Osteoblast (primary cell): ENCODE data around the gene COL4A6. TPM values are rescaled to one million over a fixed set of nuclear protein-coding genes. Genes with fewer than 3 reads are reported as not detected.

Source experiments
- DNase-seq: peaks from one replicate; pipeline ENCODE4 v3.0.0; 2011; ENCODE audit warnings: low spot score, mixed read lengths; ENCODE audit not compliant: insufficient read length; ENCODE audit errors: missing footprints
- H2AFZ ChIP-seq: 2 replicates; pipeline ENCODE4 v1.6.0; 2011; ENCODE audit warnings: mild to moderate bottlenecking, low read length
- H3K27ac ChIP-seq: 2 replicates; pipeline ENCODE4 v1.5.1; 2011; ENCODE audit warnings: mild to moderate bottlenecking, low read depth, low read length, moderate library complexity
- H3K27me3 ChIP-seq: 2 replicates; pipeline ENCODE4 v1.6.0; 2012; ENCODE audit warnings: mild to moderate bottlenecking, control low read depth, inconsistent platforms, low read length, moderate library complexity; ENCODE audit not compliant: insufficient read depth
- H3K36me3 ChIP-seq: 2 replicates; pipeline ENCODE4 v1.5.1; 2011; ENCODE audit warnings: mild to moderate bottlenecking, low read length, control low read depth, moderate library complexity; ENCODE audit not compliant: insufficient read depth
- H3K4me1 ChIP-seq: 2 replicates; pipeline ENCODE4 v1.5.1; 2011; ENCODE audit warnings: mild to moderate bottlenecking, low read length, control low read depth, moderate library complexity; ENCODE audit not compliant: insufficient read depth
- H3K4me2 ChIP-seq: 2 replicates; pipeline ENCODE4 v1.6.0; 2011; ENCODE audit warnings: mild to moderate bottlenecking, low read length; ENCODE audit not compliant: insufficient read depth
- H3K4me3 ChIP-seq: fragments of 200-600 bp; sonication (generic); 3 replicates; pipeline ENCODE4 v1.5.1; 2012; ENCODE audit warnings: mild to moderate bottlenecking, low read length, inconsistent platforms; ENCODE audit not compliant: insufficient read depth
- H3K79me2 ChIP-seq: 2 replicates; pipeline ENCODE4 v1.6.0; 2012; ENCODE audit warnings: mild to moderate bottlenecking, low read length, control low read depth, inconsistent platforms; ENCODE audit not compliant: insufficient read depth
- H3K9me3 ChIP-seq: 2 replicates; pipeline ENCODE4 v1.5.1; 2011; ENCODE audit warnings: low read depth, low read length, control low read depth
- H4K20me1 ChIP-seq: 2 replicates; pipeline ENCODE4 v1.6.0; 2012; ENCODE audit warnings: mild to moderate bottlenecking, low read length, control low read depth; ENCODE audit not compliant: insufficient read depth
- total RNA-seq: library from RNA; depleted of rRNA; stranded (reverse); fragments of >200 nt; gene quantifications from 2 replicates; pipeline ENCODE4 v1.2.3, GENCODE V29; 2012
- TF ChIP-seq, protein P1 (sequence below): IDR thresholded peaks from 2 replicates; pipeline ENCODE4 v1.5.1; 2011; ENCODE audit warnings: mild to moderate bottlenecking, low read depth, low read length, moderate library complexity; ENCODE audit errors: extremely low read depth

Gene COL4A6
- total RNA-seq, 1 donor, result not detected

DNA sequence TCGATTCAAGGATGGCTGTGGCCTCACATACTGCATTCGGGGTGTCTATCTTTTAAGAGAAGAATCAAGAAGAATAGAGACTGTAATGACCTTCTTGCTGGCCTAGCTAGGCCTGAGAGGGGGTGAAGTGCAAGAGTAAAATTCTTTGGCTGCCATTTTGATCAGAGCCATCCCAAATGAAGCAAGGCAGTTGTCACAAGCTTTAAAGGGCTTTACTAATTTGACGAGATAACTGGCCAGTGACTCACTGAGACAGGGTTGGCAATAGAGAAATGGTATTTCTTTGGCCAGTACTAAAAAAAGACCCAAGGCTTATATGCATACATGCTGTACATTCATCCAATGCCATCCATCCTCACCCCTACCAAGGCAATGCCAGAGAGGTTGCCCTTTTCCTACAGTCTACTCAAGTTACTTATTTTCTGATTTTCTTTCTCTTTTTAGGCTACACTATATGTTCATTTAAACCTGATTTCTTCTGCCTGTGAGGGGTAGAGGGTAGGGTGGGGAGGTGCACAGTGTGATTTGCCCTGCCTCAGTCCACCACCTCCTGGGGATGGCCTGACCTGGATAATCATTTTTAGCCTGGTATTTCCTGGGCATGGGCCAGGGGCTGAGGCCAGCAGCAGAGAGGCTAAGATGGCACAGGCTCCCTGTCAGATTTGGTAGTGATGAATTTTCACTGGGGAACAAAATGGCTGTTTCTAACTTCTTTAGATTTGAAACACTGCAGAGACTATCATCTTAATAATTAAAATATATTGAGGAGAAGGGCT is 314.4 kb downstream of the COL4A6 start:
- no peak for DNase-seq
- peaks cover 28% of the 10 kb centered on the region for H3K27me3 ChIP-seq
- H3K4me2 ChIP-seq, result no peak overlapping the region
- H3K79me2 ChIP-seq, result no peaks in the 10 kb centered on the region
- no peaks in the 10 kb centered on the region for H3K36me3 ChIP-seq
- TF ChIP-seq, protein P1, sequence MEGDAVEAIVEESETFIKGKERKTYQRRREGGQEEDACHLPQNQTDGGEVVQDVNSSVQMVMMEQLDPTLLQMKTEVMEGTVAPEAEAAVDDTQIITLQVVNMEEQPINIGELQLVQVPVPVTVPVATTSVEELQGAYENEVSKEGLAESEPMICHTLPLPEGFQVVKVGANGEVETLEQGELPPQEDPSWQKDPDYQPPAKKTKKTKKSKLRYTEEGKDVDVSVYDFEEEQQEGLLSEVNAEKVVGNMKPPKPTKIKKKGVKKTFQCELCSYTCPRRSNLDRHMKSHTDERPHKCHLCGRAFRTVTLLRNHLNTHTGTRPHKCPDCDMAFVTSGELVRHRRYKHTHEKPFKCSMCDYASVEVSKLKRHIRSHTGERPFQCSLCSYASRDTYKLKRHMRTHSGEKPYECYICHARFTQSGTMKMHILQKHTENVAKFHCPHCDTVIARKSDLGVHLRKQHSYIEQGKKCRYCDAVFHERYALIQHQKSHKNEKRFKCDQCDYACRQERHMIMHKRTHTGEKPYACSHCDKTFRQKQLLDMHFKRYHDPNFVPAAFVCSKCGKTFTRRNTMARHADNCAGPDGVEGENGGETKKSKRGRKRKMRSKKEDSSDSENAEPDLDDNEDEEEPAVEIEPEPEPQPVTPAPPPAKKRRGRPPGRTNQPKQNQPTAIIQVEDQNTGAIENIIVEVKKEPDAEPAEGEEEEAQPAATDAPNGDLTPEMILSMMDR, result no peak
- no peaks in the 10 kb centered on the region for H3K9me3 ChIP-seq
- H3K4me3 ChIP-seq, result no peak overlapping the region
- H3K4me1 ChIP-seq, result no peaks in the 10 kb centered on the region
- H2AFZ ChIP-seq, result no peak overlapping the region
- H3K27ac ChIP-seq, result no peak overlapping the region
- H4K20me1 ChIP-seq, result no peaks in the 10 kb centered on the region

DNA sequence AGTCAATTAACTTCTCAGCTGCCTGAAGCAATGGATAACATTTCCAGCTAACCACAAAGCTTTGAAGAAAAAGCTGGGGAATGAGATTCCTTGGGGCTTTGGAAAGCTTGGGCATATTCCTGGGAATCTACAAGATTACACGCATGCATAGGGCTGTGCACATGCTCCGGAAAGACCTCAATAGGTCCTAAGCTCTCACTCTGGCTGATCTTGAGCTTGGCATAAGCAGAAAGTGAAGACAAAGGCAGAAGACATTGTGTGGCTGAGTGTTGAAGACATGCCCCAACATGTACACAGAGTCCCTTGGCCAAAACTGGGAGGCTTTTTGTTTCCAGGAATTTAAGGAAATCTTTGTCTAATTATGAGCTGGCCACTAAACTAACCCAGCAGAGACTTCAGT is 315.5 kb downstream of the COL4A6 start:
- H3K36me3 ChIP-seq, result no peaks in the 10 kb centered on the region
- H3K4me2 ChIP-seq, result no peak overlapping the region
- H3K4me1 ChIP-seq, result no peaks in the 10 kb centered on the region
- no peak overlapping the region for H3K27ac ChIP-seq
- H3K4me3 ChIP-seq, result no peak overlapping the region
- H3K9me3 ChIP-seq, result no peaks in the 10 kb centered on the region
- H3K79me2 ChIP-seq, result no peaks in the 10 kb centered on the region
- TF ChIP-seq, protein P1, result no peak
- H2AFZ ChIP-seq, result no peak overlapping the region
- peaks cover 26% of the 10 kb centered on the region for H3K27me3 ChIP-seq
- DNase-seq, result no peak
- H4K20me1 ChIP-seq, result no peaks in the 10 kb centered on the region

DNA sequence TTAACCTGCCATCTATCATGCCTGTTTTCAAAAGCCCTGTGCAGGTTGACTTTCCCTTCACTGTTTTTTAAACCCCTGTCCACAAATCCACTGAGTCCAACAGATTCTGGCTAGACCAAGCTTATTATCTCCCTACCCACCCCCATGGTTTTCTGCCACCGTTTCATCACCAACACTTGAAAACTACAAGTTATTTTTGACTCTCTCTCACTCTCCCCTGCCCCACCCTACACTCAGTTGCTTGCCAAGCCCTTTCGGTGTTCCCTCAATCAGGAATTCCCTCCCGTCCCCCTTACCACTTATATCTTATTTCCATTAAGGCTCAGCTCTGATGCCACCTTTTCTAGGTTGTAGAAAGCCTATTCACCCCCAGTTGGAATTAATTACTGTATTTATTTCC is 316.9 kb downstream of the COL4A6 start:
- Histone ChIP-seq H3K36me3 (no peaks in the 10 kb centered on the region), H3K9me3 (no peaks in the 10 kb centered on the region), H4K20me1 (no peaks in the 10 kb centered on the region), H2AFZ (no peak overlapping the region), H3K4me3 (no peak overlapping the region), H3K4me1 (no peaks in the 10 kb centered on the region), H3K27ac (no peak overlapping the region), H3K27me3 (peaks cover 24% of the 10 kb centered on the region), H3K79me2 (no peaks in the 10 kb centered on the region), H3K4me2 (no peak overlapping the region)
- no peak for DNase-seq
- TF ChIP-seq, protein P1, result no peak

DNA sequence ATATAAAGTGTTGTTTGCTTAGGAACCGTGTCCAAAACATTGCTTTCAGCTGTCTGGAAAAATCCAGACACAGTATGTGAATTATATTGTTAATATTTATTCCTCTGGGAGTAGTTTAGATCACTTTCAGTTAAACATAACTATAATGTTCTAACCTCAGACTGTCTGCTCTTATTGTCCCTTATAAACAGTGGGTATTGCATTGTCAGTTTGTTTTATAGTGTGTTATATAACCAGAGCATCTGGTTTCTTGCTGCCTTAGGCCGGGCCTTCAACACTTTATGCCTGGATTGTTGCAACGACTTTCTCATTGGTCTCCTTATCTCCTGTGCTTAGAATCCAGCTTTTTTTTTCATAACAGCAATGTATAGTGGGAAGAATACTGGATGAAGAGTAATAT is 320.2 kb downstream of the COL4A6 start:
- Histone ChIP-seq H3K9me3 (no peaks in the 10 kb centered on the region), H3K36me3 (no peaks in the 10 kb centered on the region), H3K4me1 (no peaks in the 10 kb centered on the region), H2AFZ (no peak overlapping the region), H4K20me1 (no peaks in the 10 kb centered on the region), H3K27ac (no peak overlapping the region), H3K4me3 (no peak overlapping the region), H3K4me2 (no peak overlapping the region), H3K27me3 (peaks cover 17% of the 10 kb centered on the region), H3K79me2 (no peaks in the 10 kb centered on the region)
- no peak for DNase-seq
- TF ChIP-seq, protein P1, result no peak
